ENCODE measurements around the gene TOX3.

GRCh38 chr16:52546291-52547003 is 496 bp downstream of the TOX3 start:
- TF ChIP-seq TAF1 (IDR thresholded peaks at IDR 0.05; ENCODE audit: low read depth, low read length) (no peak; the same call in 1 of the 2 replicates), POLR2AphosphoS5 (IDR thresholded peaks at IDR 0.05; ENCODE audit: low read depth, low read length) (no peak), JUND (IDR thresholded peaks at IDR 0.05; ENCODE audit: low read length) (no peak), MAX (IDR thresholded peaks at IDR 0.05) (no peak; the same call in none of the 2 replicates), CTCF (IDR thresholded peaks at IDR 0.05; ENCODE audit: control extremely low read depth in 1 of 3, insufficient read depth in 1 of 3, low read depth in 1 of 3, low read length in 3 of 3) (no peak), SP2 (IDR thresholded peaks at IDR 0.05; ENCODE audit: low read length) (no peak)

Data from H1 (cell line).